AG09309 (cell line): ENCODE measurements around the gene A4GALT.

Source experiments
- DNase-seq: peaks from one replicate; pipeline ENCODE4 v3.0.0-alpha.2; 2010; ENCODE audit warnings: low read depth
- H3K4me3 ChIP-seq: 2 replicates; pipeline ENCODE4 v1.5.1; 2011; ENCODE audit warnings: mild to moderate bottlenecking, low read depth, low read length, moderate library complexity; ENCODE audit not compliant: control insufficient read depth
- TF ChIP-seq, protein P1 (sequence below): IDR thresholded peaks from 2 replicates; pipeline ENCODE4 v1.5.1; 2011; ENCODE audit warnings: mild to moderate bottlenecking, low read depth, low read length, inconsistent platforms; ENCODE audit not compliant: insufficient read depth, control insufficient read depth; ENCODE audit errors: missing control alignments

The A4GALT gene

GRCh38 chr22:42656578-42656977 lies 64.1 kb downstream of the A4GALT start:
- TF ChIP-seq, protein P1, sequence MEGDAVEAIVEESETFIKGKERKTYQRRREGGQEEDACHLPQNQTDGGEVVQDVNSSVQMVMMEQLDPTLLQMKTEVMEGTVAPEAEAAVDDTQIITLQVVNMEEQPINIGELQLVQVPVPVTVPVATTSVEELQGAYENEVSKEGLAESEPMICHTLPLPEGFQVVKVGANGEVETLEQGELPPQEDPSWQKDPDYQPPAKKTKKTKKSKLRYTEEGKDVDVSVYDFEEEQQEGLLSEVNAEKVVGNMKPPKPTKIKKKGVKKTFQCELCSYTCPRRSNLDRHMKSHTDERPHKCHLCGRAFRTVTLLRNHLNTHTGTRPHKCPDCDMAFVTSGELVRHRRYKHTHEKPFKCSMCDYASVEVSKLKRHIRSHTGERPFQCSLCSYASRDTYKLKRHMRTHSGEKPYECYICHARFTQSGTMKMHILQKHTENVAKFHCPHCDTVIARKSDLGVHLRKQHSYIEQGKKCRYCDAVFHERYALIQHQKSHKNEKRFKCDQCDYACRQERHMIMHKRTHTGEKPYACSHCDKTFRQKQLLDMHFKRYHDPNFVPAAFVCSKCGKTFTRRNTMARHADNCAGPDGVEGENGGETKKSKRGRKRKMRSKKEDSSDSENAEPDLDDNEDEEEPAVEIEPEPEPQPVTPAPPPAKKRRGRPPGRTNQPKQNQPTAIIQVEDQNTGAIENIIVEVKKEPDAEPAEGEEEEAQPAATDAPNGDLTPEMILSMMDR = no peak
- no peak overlapping the region for H3K4me3 ChIP-seq
- no peak for DNase-seq

DNA sequence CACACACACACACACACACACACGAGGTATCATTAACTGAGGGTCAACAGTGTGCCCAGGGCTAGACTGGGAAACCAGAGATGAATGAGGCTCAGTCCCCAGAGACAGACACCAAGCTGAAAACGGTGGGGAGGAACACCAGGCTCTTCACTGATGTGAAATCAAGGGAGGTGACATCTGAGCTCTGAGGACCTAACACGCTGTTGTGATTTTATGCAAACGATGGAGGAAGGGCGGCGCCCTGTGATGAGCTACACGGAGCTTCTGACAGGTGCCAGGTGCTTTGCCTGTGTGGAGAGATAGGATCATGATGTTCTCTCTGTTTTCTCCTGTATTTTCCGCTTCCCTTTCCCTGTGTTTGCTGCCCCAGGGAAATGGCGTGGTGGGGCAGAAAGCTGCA lies 65.0 kb downstream of the A4GALT start:
- no peak overlapping the region for H3K4me3 ChIP-seq
- no peak for DNase-seq
- TF ChIP-seq, protein P1 = no peak

- DNase-seq = no peak
- TF ChIP-seq, protein P1 = no peak
- H3K4me3 ChIP-seq = no peak overlapping the region
Measured at GRCh38 chr22:42654436-42655073, 66.1 kb downstream of the A4GALT start.

DNA sequence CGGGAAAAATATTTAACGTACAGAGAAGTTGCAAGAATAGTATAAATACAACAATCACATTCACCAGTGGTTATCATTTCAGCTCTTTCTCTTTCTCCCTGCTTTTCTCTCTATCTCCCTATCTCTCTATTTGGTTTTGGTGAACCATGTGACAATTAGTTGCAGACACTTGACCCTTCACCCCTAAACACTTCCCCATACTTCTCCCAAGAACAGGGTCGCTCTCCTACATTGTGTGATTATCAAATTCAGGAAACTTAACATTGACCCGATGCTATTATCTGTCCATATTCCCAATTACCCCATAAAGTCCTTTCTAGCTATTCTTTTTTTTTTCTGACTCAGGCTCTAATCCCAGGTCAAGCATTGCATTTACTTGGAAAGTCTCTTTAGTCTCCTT lies 66.7 kb downstream of the A4GALT start:
- no peak overlapping the region for H3K4me3 ChIP-seq
- no peak for DNase-seq
- TF ChIP-seq, protein P1 = no peak

- no peak for DNase-seq
- TF ChIP-seq, protein P1 = peak; percentile 3
Measured at GRCh38 chr22:42651134-42651533, 69.5 kb downstream of the A4GALT start.

GRCh38 chr22:42649246-42650099 lies 71.2 kb downstream of the A4GALT start, which contains the start of gene CYB5R3:
CYB5R3 (minus strand) TSS chr22:42649392; CDS start chr22:42649315, 77 bp downstream.
- TF ChIP-seq, protein P1 = no peak
- DNase-seq = no peak

More at GRCh38 chr22:42651134-42651533, 69.5 kb downstream of the A4GALT start:
- no peak overlapping the region for H3K4me3 ChIP-seq

More at GRCh38 chr22:42649246-42650099, 71.2 kb downstream of the A4GALT start, which contains the start of gene CYB5R3:
- peak within 1 kb of the TSS; percentile 86 for H3K4me3 ChIP-seq
